A549 (cell line): ENCODE measurements around the gene TMEM219. TPM values are rescaled to one million over a fixed set of nuclear protein-coding genes. Genes with fewer than 3 reads are reported as not detected.

Experiments used
- ATAC-seq, 2 experiments: fragments of 200-7000 bp in 1 of 2; fragments of >200 bp in 1 of 2; cut with Nextera tagmentation in 1 of 2; cut with Tn5 transposase in 1 of 2; 3 replicates each; pipeline versions ENCODE4 v1.8.0 to v1.9.1; 2018 to 2020; ENCODE audit warnings: mild to moderate bottlenecking in 1 of 2, moderate library complexity in 1 of 2
- CTCF ChIA-PET: fragments of 300-600 bp; sonication (Branson Sonifier 250); formaldehyde crosslinking; extraction: SDS; loops from one replicate; lab custom pipeline; 2021; ENCODE audit warnings: antibody characterized with exemption, inconsistent platforms; lab: Yijun Ruan, JAX
- POLR2A ChIA-PET: fragments of 350-600 bp; formaldehyde crosslinking; extraction: SDS; loops from one replicate; lab custom pipeline; 2021; ENCODE audit warnings: antibody characterized with exemption, inconsistent platforms; lab: Yijun Ruan, JAX
- DNase-seq, 2 experiments: peaks; one replicate each; pipeline versions ENCODE4 v3.0.0 to v3.0.0-alpha.2; 2011 to 2016; ENCODE audit warnings: low read depth in 1 of 2, low spot score in 1 of 2
- FAIRE-seq: peaks from 2 replicates; lab custom pipeline; 2011; peaks lifted over from hg19 to GRCh38; lab: Jason Lieb, UNC
- H3K27ac ChIP-seq, 2 experiments: fragments of >200 bp; sonication (Bioruptor Twin); formaldehyde crosslinking; 3 replicates each; pipeline ENCODE4 v1.5.1; 2016 to 2017
- H3K4me1 ChIP-seq: fragments of >200 bp; sonication (Bioruptor Twin); formaldehyde crosslinking; 3 replicates; pipeline ENCODE4 v1.6.1; 2016
- H3K4me2 ChIP-seq: fragments of >200 bp; sonication (Bioruptor Twin); formaldehyde crosslinking; 3 replicates; pipeline ENCODE4 v1.6.1; 2016
- H3K4me3 ChIP-seq: fragments of >200 bp; sonication (Bioruptor Twin); formaldehyde crosslinking; 3 replicates; pipeline ENCODE4 v1.5.1; 2016
- H3K9me3 ChIP-seq: fragments of >200 bp; sonication (Bioruptor Twin); formaldehyde crosslinking; 3 replicates; pipeline ENCODE4 v1.6.1; 2016
- BCL3 ChIP-seq: fragments of >200 bp; sonication (Bioruptor Twin); formaldehyde crosslinking; IDR thresholded peaks from 3 replicates; pipeline ENCODE4 v1.6.1; 2016
- BHLHE40 ChIP-seq: IDR thresholded peaks from 2 replicates; pipeline ENCODE4 v1.6.1; 2012; ENCODE audit warnings: low read depth, low read length, inconsistent platforms
- CBX2 ChIP-seq: fragments of 200-600 bp; sonication (generic); IDR thresholded peaks from 2 replicates; pipeline ENCODE4 v1.6.1; 2016; ENCODE audit warnings: low read depth, mild to moderate bottlenecking, borderline replicate concordance
- FOSL2 ChIP-seq, 2 experiments: fragments of 450-650 bp in 1 of 2; fragments of >200 bp in 1 of 2; sonication (Bioruptor Twin) in 1 of 2; formaldehyde crosslinking; IDR thresholded peaks; 2 replicates each; pipeline versions ENCODE4 v1.5.0 to v1.6.1; 2016 to 2020; ENCODE audit warnings: mild to moderate bottlenecking in 1 of 2, moderate library complexity in 1 of 2
- JUN ChIP-seq, 2 experiments: fragments of >200 bp; sonication (Bioruptor Twin); formaldehyde crosslinking; IDR thresholded peaks; 2 replicates in 1 of 2; 3 replicates in 1 of 2; pipeline ENCODE4 v1.6.1; 2016 to 2017
- MYC ChIP-seq: IDR thresholded peaks from 2 replicates; pipeline ENCODE4 v1.6.1; 2012; ENCODE audit warnings: mild to moderate bottlenecking, inconsistent platforms, low read length, improper control_type of control experiment, borderline replicate concordance
- NFE2L2 ChIP-seq: fragments of 150-350 bp; conservative IDR thresholded peaks from 2 replicates; pipeline ENCODE4 v1.6.1; 2014; ENCODE audit warnings: low read length
- PBX3 ChIP-seq: IDR thresholded peaks from 2 replicates; pipeline ENCODE4 v1.6.1; 2012
- RFX5 ChIP-seq: fragments of 450-650 bp; IDR thresholded peaks from 2 replicates; pipeline ENCODE4 v1.7.1; 2014; ENCODE audit warnings: antibody characterized with exemption, mild to moderate bottlenecking, moderate library complexity
- RNF2 ChIP-seq: fragments of 200-600 bp; sonication (generic); IDR thresholded peaks from 2 replicates; pipeline ENCODE4 v1.6.1; 2016; ENCODE audit warnings: low read depth, mild to moderate bottlenecking, antibody characterized with exemption, moderate library complexity, borderline replicate concordance
- ZC3H11A ChIP-seq: fragments of 450-650 bp; IDR thresholded peaks from 2 replicates; pipeline ENCODE4 v1.6.1; 2014; ENCODE audit warnings: antibody characterized with exemption, mild to moderate bottlenecking
- ZFP36 ChIP-seq: fragments of 450-650 bp; IDR thresholded peaks from 2 replicates; pipeline ENCODE4 v1.6.1; 2014; ENCODE audit warnings: borderline replicate concordance; ENCODE audit not compliant: partially characterized antibody
- WGBS: methylation state at CpG from one replicate; pipeline ENCODE4 v1.1.6; 2017; ENCODE audit errors: missing lambda C conversion rate; 5-methylcytosine and 5-hydroxymethylcytosine counted together
- polyA plus RNA-seq, 4 experiments: library from polyadenylated mRNA; depleted of rRNA in 3 of 4; stranded (reverse); fragments of >200 nt; fragmentation: RNase III in 1 of 4; extraction: RNeasy Plus Mini Kit Qiagen cat#74134 plus additional on column Dnase treatment in 1 of 4; gene quantifications; 2 replicates in 3 of 4; 3 replicates in 1 of 4; pipeline ENCODE4 v1.2.3, GENCODE V29; 2011 to 2017
- TF ChIP-seq, protein P1 (sequence below): fragments of >200 bp; sonication (Bioruptor Twin); formaldehyde crosslinking; IDR thresholded peaks from 2 replicates; pipeline ENCODE4 v1.6.1; 2016

Gene TMEM219
- polyA plus RNA-seq, 2 of the 4 experiments (the other 2 are of a cell fraction): 65.1 to 74.4 TPM

DNA sequence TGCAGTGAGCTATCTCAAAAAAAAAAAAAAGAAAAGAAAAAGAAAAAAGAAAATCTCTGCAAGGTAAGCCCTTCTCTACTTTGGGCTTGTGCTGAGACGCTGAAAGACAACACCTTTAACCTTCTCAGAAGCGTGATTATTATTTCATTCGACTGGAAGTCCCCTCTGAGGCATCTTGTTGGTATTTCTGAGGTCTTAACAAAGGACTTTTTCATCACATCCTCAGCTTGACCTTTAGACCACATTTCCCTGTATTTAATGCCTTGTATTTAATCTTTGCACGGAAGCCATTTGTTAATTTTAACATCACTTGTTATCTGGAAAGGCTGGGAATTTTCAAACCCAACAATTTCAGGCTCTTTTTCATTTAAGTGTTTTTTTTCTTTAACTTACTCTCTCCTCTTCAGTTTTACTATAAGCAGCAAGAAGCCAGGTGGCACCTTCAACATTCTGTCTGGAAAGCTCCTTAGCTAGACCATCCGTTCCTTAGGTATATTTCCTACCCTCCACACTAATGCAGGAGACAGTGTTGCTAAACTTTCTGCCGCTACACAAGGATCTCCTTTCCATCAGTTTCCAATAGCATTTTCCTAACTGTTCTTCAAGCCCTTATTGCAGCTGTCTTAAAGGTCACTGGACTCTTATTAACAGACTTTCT is 46.2 kb upstream of the TMEM219 start:
- ATAC-seq (peak in 1 of 2 experiments; percentile 30; a peak in 2 of 6 replicates), FAIRE-seq (no peak), DNase-seq (peak; percentile 29 to 37)
- H3K9me3 ChIP-seq: no peaks in the 10 kb centered on the region
- no peak overlapping the region for H3K4me3 ChIP-seq
- CTCF ChIA-PET: interaction anchor here (0.6 to 2.6 kb wide), 8 partner anchors 10 to 116 kb away, joined by 3 to 14 read pairs (median 4); partner anchors contain the start of genes C16orf92 and KCTD13
- H3K4me2 ChIP-seq: peak overlapping the region; percentile 41; the same call in 2 of the 3 replicates
- peak overlapping the region in 1 of 2 experiments; percentile 58; a peak in 2 of 6 replicates for H3K27ac ChIP-seq
- TF ChIP-seq ZFP36 (no peak), FOSL2 (IDR thresholded peaks at IDR 0.05) (no peak), FOSL2 (CRISPR knock-in tag; IDR thresholded peaks at IDR 0.05) (peak; percentile 37; the same call in 1 of the 2 replicates)
- TF ChIP-seq, all 56 proteins: peak for 1
- H3K4me1 ChIP-seq: peaks cover 9% of the 10 kb centered on the region; the same call in 2 of the 3 replicates
- 35% methylated on average over 6 of the region's 6 CpGs for WGBS
- POLR2A ChIA-PET: interaction anchor here (1.6 to 1.7 kb wide), 2 partner anchors 10 to 46 kb away, joined by 4 to 7 read pairs; partner anchors contain the start of genes KCTD13 and TMEM219

GRCh38 chr16:29916979-29917378 is 44.9 kb upstream of the TMEM219 start:
- H3K4me1 ChIP-seq: peaks cover 9% of the 10 kb centered on the region; the same call in 2 of the 3 replicates
- peak overlapping the region in 1 of 2 experiments; percentile 12; a peak in 1 of 6 replicates for H3K27ac ChIP-seq
- TF ChIP-seq NFE2L2 (no peak), RNF2 (no peak), CBX2 (no peak), PBX3 (no peak)
- ChIA-PET POLR2A (interaction anchor here (0.7 to 1.7 kb wide), 3 partner anchors 17 to 127 kb away, joined by 3 to 4 read pairs (median 3); partner anchors contain the start of genes KIF22, SEZ6L2 and TMEM219), CTCF (interaction anchor here (0.5 to 2.6 kb wide), 9 partner anchors 9 to 88 kb away, joined by 3 to 14 read pairs (median 4); partner anchors contain the start of genes KCTD13 and SEZ6L2)
- H3K4me2 ChIP-seq: no peak overlapping the region
- no peak overlapping the region for H3K4me3 ChIP-seq
- FAIRE-seq (no peak), ATAC-seq (peak in 1 of 2 experiments; percentile 66; a peak in 3 of 6 replicates), DNase-seq (no peak)
- WGBS: 96% methylated on average over 1 of the region's 1 CpG
- no peaks in the 10 kb centered on the region for H3K9me3 ChIP-seq

DNA sequence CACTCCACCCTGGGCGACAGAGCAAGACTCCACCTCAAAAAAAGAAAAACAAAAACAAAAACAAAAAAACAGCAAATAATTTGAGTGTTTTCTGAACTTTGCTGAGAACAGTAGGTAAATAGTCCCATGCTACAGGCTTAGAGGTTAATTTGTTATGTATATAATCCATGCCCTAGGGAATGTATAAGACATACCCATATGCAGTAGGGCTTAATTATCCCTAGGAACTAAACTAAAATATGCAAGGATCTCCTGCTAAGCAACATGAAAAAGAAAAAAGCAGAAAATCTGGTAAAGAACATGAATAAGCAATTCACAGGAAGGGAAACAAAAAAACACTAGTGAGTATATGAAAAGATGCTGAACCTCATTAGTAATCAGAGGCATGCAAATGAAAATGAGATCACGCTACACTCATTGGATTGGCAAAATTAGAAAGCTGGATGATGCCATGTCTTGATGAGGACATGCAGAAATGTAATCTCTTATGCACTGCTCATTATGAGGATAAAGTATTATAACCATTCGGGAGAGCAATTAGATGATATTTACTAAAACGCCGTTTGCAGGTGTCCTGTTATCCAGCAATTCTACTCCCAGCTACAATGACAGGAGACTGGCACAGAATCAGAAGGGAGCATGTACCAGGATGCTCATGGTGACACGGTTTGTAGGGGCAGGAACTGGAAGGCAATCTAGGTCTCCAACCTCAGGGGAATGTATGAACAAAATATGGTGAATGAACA is 41.4 kb upstream of the TMEM219 start:
- ChIA-PET POLR2A (interaction anchor here (0.6 kb wide), 1 partner anchor 10 kb away, joined by 3 read pairs; no protein-coding TSS in a partner anchor), CTCF (interaction anchor here (1.0 to 2.0 kb wide), 3 partner anchors 69 to 113 kb away, joined by 3 to 4 read pairs (median 3); no protein-coding TSS in a partner anchor)
- ATAC-seq (no peak), FAIRE-seq (no peak), DNase-seq (no peak)
- Histone ChIP-seq H3K27ac (no peak overlapping the region), H3K4me2 (no peak overlapping the region), H3K4me3 (no peak overlapping the region), H3K4me1 (peaks cover 17% of the 10 kb centered on the region; the same call in 2 of the 3 replicates), H3K9me3 (no peaks in the 10 kb centered on the region)
- WGBS: 88% methylated on average over 6 of the region's 6 CpGs
- TF ChIP-seq JUN (IDR thresholded peaks at IDR 0.05) (no peak), BHLHE40 (no peak)
- TF ChIP-seq, protein P1, sequence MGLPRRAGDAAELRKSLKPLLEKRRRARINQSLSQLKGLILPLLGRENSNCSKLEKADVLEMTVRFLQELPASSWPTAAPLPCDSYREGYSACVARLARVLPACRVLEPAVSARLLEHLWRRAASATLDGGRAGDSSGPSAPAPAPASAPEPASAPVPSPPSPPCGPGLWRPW: no peak

- peaks cover 12% of the 10 kb centered on the region; the same call in 2 of the 3 replicates for H3K4me1 ChIP-seq
- TF ChIP-seq RFX5: no peak
- no peak for TF ChIP-seq ZC3H11A
- no peak for TF ChIP-seq MYC
- no peak for TF ChIP-seq BCL3
- TF ChIP-seq, all 56 proteins: peak for 0
- no peak for DNase-seq
- 89% methylated on average over 3 of the region's 3 CpGs for WGBS
- no peak for ATAC-seq
- CTCF ChIA-PET: interaction anchor here (0.5 to 2.9 kb wide), 5 partner anchors 8 to 113 kb away, joined by 3 to 6 read pairs (median 3); partner anchors contain the start of genes ASPHD1 and SEZ6L2
- POLR2A ChIA-PET: interaction anchor here (0.6 kb wide), 1 partner anchor 11 kb away, joined by 3 read pairs; no protein-coding TSS in a partner anchor
- Histone ChIP-seq H3K4me3 (no peak overlapping the region), H3K9me3 (no peaks in the 10 kb centered on the region), H3K27ac (no peak overlapping the region), H3K4me2 (no peak overlapping the region)
- no peak for FAIRE-seq
Observed at GRCh38 chr16:29921034-29921385, 40.9 kb upstream of the TMEM219 start.
